GM20431 (cell line): ENCODE results near the gene KLC1.

Experiments
- in situ Hi-C: fragments of 300-500 bp; cut with MseI, MboI; formaldehyde crosslinking; loops from one replicate; pipeline ENCODE4 v1.15.0; 2020; ENCODE audit warnings: low sequenced_read_pairs; ENCODE audit not compliant: unreplicated experiment

Gene KLC1

GRCh38 chr14:103731481-103731880, 102.5 kb downstream of the KLC1 start:
- in situ Hi-C loops: no loop called here

GRCh38 chr14:103731916-103732867, 103.2 kb downstream of the KLC1 start:
- in situ Hi-C loops: no loop called here

- in situ Hi-C loops: no loop called here
Measured at GRCh38 chr14:103732868-103733620, 104.0 kb downstream of the KLC1 start.

GRCh38 chr14:103733651-103734050, 104.6 kb downstream of the KLC1 start:
- in situ Hi-C loops: no loop called here

GRCh38 chr14:103734081-103734888, 105.3 kb downstream of the KLC1 start:
- in situ Hi-C loops: no loop called here

- in situ Hi-C loops: no loop called here
Measured at GRCh38 chr14:103735022-103735421, 106.0 kb downstream of the KLC1 start.

GRCh38 chr14:103735439-103735814, 106.4 kb downstream of the KLC1 start:
- in situ Hi-C loops: no loop called here

GRCh38 chr14:103735815-103736545, 107.0 kb downstream of the KLC1 start:
- in situ Hi-C loops: no loop called here

GRCh38 chr14:103736546-103737431, 107.8 kb downstream of the KLC1 start:
- in situ Hi-C loops: no loop called here

- in situ Hi-C loops: no loop called here
Measured at GRCh38 chr14:103737432-103738045, 108.5 kb downstream of the KLC1 start.

GRCh38 chr14:103738166-103738565, 109.2 kb downstream of the KLC1 start:
- in situ Hi-C loops: no loop called here

GRCh38 chr14:103738701-103739451, 109.9 kb downstream of the KLC1 start:
- in situ Hi-C loops: no loop called here

- in situ Hi-C loops: no loop called here
Measured at GRCh38 chr14:103739466-103739792, 110.4 kb downstream of the KLC1 start.

GRCh38 chr14:103739793-103740501, 110.9 kb downstream of the KLC1 start:
- in situ Hi-C loops: no loop called here

GRCh38 chr14:103740991-103741689, 112.1 kb downstream of the KLC1 start:
- in situ Hi-C loops: no loop called here

- in situ Hi-C loops: no loop called here
Measured at GRCh38 chr14:103741876-103742275, 112.9 kb downstream of the KLC1 start.
